ENCODE results near the gene IFI27.

Gene IFI27

GRCh38 chr14:94123296-94123695 lies 12.8 kb downstream of the IFI27 start:
- no peak overlapping the region for H3K4me3 ChIP-seq (ENCODE audit: low read depth, low read length)
- no peak for DNase-seq (ENCODE audit: low read depth)
- no peak for TF ChIP-seq MYC (IDR thresholded peaks at IDR 0.05; ENCODE audit: low read depth, low read length)

- no peak for DNase-seq (ENCODE audit: low read depth)
- TF ChIP-seq CTCF (IDR thresholded peaks at IDR 0.05; ENCODE audit: low read depth, low read length) (no peak), MYC (IDR thresholded peaks at IDR 0.05; ENCODE audit: low read depth, low read length) (no peak), POLR2A (IDR thresholded peaks at IDR 0.05; ENCODE audit: extremely low read depth, insufficient read length) (no peak), MAX (IDR thresholded peaks at IDR 0.05; ENCODE audit: low read depth, low read length) (no peak)
- H3K4me3 ChIP-seq (ENCODE audit: low read depth, low read length), result no peak overlapping the region
Measured at GRCh38 chr14:94123868-94124267, 13.3 kb downstream of the IFI27 start.

GRCh38 chr14:94124582-94125377 lies 14.2 kb downstream of the IFI27 start:
- TF ChIP-seq MYC (IDR thresholded peaks at IDR 0.05; ENCODE audit: low read depth, low read length) (no peak), CTCF (IDR thresholded peaks at IDR 0.05; ENCODE audit: low read depth, low read length) (no peak), POLR2A (IDR thresholded peaks at IDR 0.05; ENCODE audit: extremely low read depth, insufficient read length) (no peak), MAX (IDR thresholded peaks at IDR 0.05; ENCODE audit: low read depth, low read length) (no peak)
- H3K4me3 ChIP-seq (ENCODE audit: low read depth, low read length), result no peak overlapping the region
- no peak for DNase-seq (ENCODE audit: low read depth)

- no peak for DNase-seq (ENCODE audit: low read depth)
- no peak overlapping the region for H3K4me3 ChIP-seq (ENCODE audit: low read depth, low read length)
- TF ChIP-seq MAX (IDR thresholded peaks at IDR 0.05; ENCODE audit: low read depth, low read length) (no peak), CTCF (IDR thresholded peaks at IDR 0.05; ENCODE audit: low read depth, low read length) (no peak), MYC (IDR thresholded peaks at IDR 0.05; ENCODE audit: low read depth, low read length) (no peak)
Measured at GRCh38 chr14:94125659-94126418, 15.3 kb downstream of the IFI27 start.

- no peak for DNase-seq (ENCODE audit: low read depth)
- no peak for TF ChIP-seq POLR2A (IDR thresholded peaks at IDR 0.05; ENCODE audit: extremely low read depth, insufficient read length)
Measured at GRCh38 chr14:94126419-94126677, 15.8 kb downstream of the IFI27 start.

GRCh38 chr14:94126800-94127199 lies 16.3 kb downstream of the IFI27 start:
- no peak overlapping the region for H3K4me3 ChIP-seq (ENCODE audit: low read depth, low read length)
- TF ChIP-seq CTCF (IDR thresholded peaks at IDR 0.05; ENCODE audit: low read depth, low read length), result no peak
- TF ChIP-seq MYC (IDR thresholded peaks at IDR 0.05; ENCODE audit: low read depth, low read length), result no peak
- no peak for TF ChIP-seq MAX (IDR thresholded peaks at IDR 0.05; ENCODE audit: low read depth, low read length)
- TF ChIP-seq POLR2A (IDR thresholded peaks at IDR 0.05; ENCODE audit: extremely low read depth, insufficient read length), result no peak
- DNase-seq (ENCODE audit: low read depth), result no peak

More at GRCh38 chr14:94126419-94126677, 15.8 kb downstream of the IFI27 start:
- no peak overlapping the region for H3K4me3 ChIP-seq (ENCODE audit: low read depth, low read length)
